ENCODE results near the gene ADAT2. TPM values are rescaled to one million over a fixed set of nuclear protein-coding genes. Genes with fewer than 3 reads are reported as not detected.

ADAT2 gene
- 2.0 to 5.8 TPM (median 4.1 TPM) in 5 replicates for total RNA-seq (2022; extraction: Qiagen RNA extraction; ENCODE audit: low read depth)

GRCh38 chr6:143450453-143451371 lies at the start of gene ADAT2, which contains the start of gene PEX3:
TSS of gene ADAT2 (minus strand) at chr6:143450695. CDS start at chr6:143450658, 37 bp downstream.
TSS of gene PEX3 (plus strand) at chr6:143450805. CDS start at chr6:143451043, 238 bp downstream.

Other genes with a start within 250 kb of the ADAT2 start
- 9.7 to 14.7 TPM (median 10.4 TPM) in 5 replicates for gene PEX3, start 110 bp upstream of the ADAT2 start, total RNA-seq (2022; extraction: Qiagen RNA extraction; ENCODE audit: low read depth)
- 47.5 to 53.7 TPM (median 53.2 TPM) in 5 replicates for gene FUCA2, start 61.0 kb upstream of the ADAT2 start, total RNA-seq (2022; extraction: Qiagen RNA extraction; ENCODE audit: low read depth)
- 3.4 to 7.0 TPM (median 4.7 TPM) in 5 replicates for gene PHACTR2, start 227.3 kb upstream of the ADAT2 start, total RNA-seq (2022; extraction: Qiagen RNA extraction; ENCODE audit: low read depth)

All from A549 treated with ZK216348 at 1 μM for 4 hours (cell line).